Activated CD4-positive, alpha-beta memory T cell treated with anti-CD3 and anti-CD28 coated beads for 36 hours (primary cell): ENCODE data around the gene CFAP74. TPM values are rescaled to one million over a fixed set of nuclear protein-coding genes. Genes with fewer than 3 reads are reported as not detected.

Source experiments
- CTCF ChIA-PET: fragments of 350-600 bp; sonication (Branson Sonifier 250); formaldehyde crosslinking; loops from one replicate; lab custom pipeline; 2021; ENCODE audit warnings: antibody characterized with exemption, inconsistent platforms; lab: Charles Lee
- POLR2A ChIA-PET: fragments of 350-600 bp; sonication (Branson Sonifier 250); formaldehyde crosslinking; loops from one replicate; lab custom pipeline; 2021; ENCODE audit warnings: antibody characterized with exemption; lab: Charles Lee
- DNase-seq: peaks from one replicate; pipeline ENCODE4 v3.0.0-alpha.2; 2020
- H3K27ac Mint-ChIP-seq: one replicate; pipeline ENCODE4 v1.8.0; 2021; ENCODE audit warnings: mixed read lengths
- H3K27me3 Mint-ChIP-seq: one replicate; pipeline ENCODE4 v1.8.0; 2021; ENCODE audit warnings: mixed read lengths
- H3K36me3 Mint-ChIP-seq: one replicate; pipeline ENCODE4 v1.8.0; 2021; ENCODE audit warnings: mixed read lengths
- H3K4me1 Mint-ChIP-seq: one replicate; pipeline ENCODE4 v1.8.0; 2021; ENCODE audit warnings: low read depth, mixed read lengths
- H3K4me3 Mint-ChIP-seq: one replicate; pipeline ENCODE4 v1.8.0; 2021; ENCODE audit warnings: mild to moderate bottlenecking, mixed read lengths
- H3K9me3 Mint-ChIP-seq: one replicate; pipeline ENCODE4 v1.8.0; 2021; ENCODE audit warnings: mixed read lengths
- intact Hi-C: fragments of 100-400 bp; cut with micrococcal nuclease; formaldehyde crosslinking; loops from one replicate; pipeline ENCODE4 v1.15.1; 2023
- total RNA-seq, 2 experiments: library from RNA; stranded (reverse); gene quantifications; one replicate each; pipeline ENCODE4 v1.2.3, GENCODE V29; 2021

Gene CFAP74
- total RNA-seq, 2 experiments from 2014 or later, result not detected

- Mint-ChIP-seq H3K27ac (no peak overlapping the region), H3K4me1 (peaks cover 2% of the 10 kb centered on the region), H3K4me3 (no peak overlapping the region), H3K36me3 (no peaks in the 10 kb centered on the region), H3K9me3 (no peaks in the 10 kb centered on the region), H3K27me3 (peaks cover 1% of the 10 kb centered on the region)
- CTCF ChIA-PET, result interaction anchor here (1.1 kb wide), 1 partner anchor 129 kb away, joined by 3 read pairs; no protein-coding TSS in a partner anchor
- DNase-seq, result no peak
- POLR2A ChIA-PET, result no interaction called here
- intact Hi-C loops, result loop anchor here (10.0 kb wide), 2 partner anchors 379 to 499 kb away; partner anchors contain the start of gene PEX10
These were observed 87.4 kb downstream of the CFAP74 start for GRCh38 chr1:1915911-1916840.

GRCh38 chr1:1914971-1915692, 88.5 kb downstream of the CFAP74 start, which contains the start of gene CALML6:
TSS of gene CALML6 (plus strand) at chr1:1915260. CDS start at chr1:1915281, 21 bp downstream.
- ChIA-PET POLR2A (no interaction called here), CTCF (no interaction called here)
- intact Hi-C loops, result loop anchor here (10.0 kb wide), 2 partner anchors 380 to 500 kb away; partner anchors contain the start of gene PEX10
- no peak for DNase-seq
- Mint-ChIP-seq H3K9me3 (no peaks in the 10 kb centered on the region), H3K4me1 (peaks cover 4% of the 10 kb centered on the region), H3K4me3 (no peak within 1 kb of the TSS), H3K36me3 (no peaks in the 10 kb centered on the region), H3K27ac (no peak within 1 kb of the TSS), H3K27me3 (peaks cover 1% of the 10 kb centered on the region)

GRCh38 chr1:1914101-1914970, 89.2 kb downstream of the CFAP74 start:
- intact Hi-C loops, result loop anchor here (10.0 kb wide), 2 partner anchors 380 to 500 kb away; partner anchors contain the start of gene PEX10
- POLR2A ChIA-PET, result no interaction called here

GRCh38 chr1:1911350-1912041, 92.1 kb downstream of the CFAP74 start:
- H3K4me3 Mint-ChIP-seq, result no peak overlapping the region
- CTCF ChIA-PET, result no interaction called here
- no peaks in the 10 kb centered on the region for H3K36me3 Mint-ChIP-seq
- H3K9me3 Mint-ChIP-seq, result no peaks in the 10 kb centered on the region
- POLR2A ChIA-PET, result no interaction called here
- no peak for DNase-seq
- intact Hi-C loops, result loop anchor here (10.0 kb wide), 2 partner anchors 383 to 503 kb away; partner anchors contain the start of gene PEX10
- peaks cover 6% of the 10 kb centered on the region for H3K4me1 Mint-ChIP-seq
- H3K27me3 Mint-ChIP-seq, result peaks cover 1% of the 10 kb centered on the region
- no peak overlapping the region for H3K27ac Mint-ChIP-seq

More at GRCh38 chr1:1914101-1914970, 89.2 kb downstream of the CFAP74 start:
- no peak for DNase-seq
- H3K27ac Mint-ChIP-seq, result no peak overlapping the region
- H3K4me1 Mint-ChIP-seq, result peaks cover 6% of the 10 kb centered on the region
- peaks cover 1% of the 10 kb centered on the region for H3K27me3 Mint-ChIP-seq
- H3K36me3 Mint-ChIP-seq, result no peaks in the 10 kb centered on the region
- H3K4me3 Mint-ChIP-seq, result no peak overlapping the region
- CTCF ChIA-PET, result no interaction called here
- H3K9me3 Mint-ChIP-seq, result no peaks in the 10 kb centered on the region

- no peak overlapping the region for H3K27ac Mint-ChIP-seq
- POLR2A ChIA-PET, result no interaction called here
- no peak overlapping the region for H3K4me3 Mint-ChIP-seq
- no peaks in the 10 kb centered on the region for H3K36me3 Mint-ChIP-seq
- H3K4me1 Mint-ChIP-seq, result peaks cover 10% of the 10 kb centered on the region
- CTCF ChIA-PET, result no interaction called here
- H3K9me3 Mint-ChIP-seq, result no peaks in the 10 kb centered on the region
- intact Hi-C loops, result loop anchor here (10.0 kb wide), 2 partner anchors 384 to 504 kb away; partner anchors contain the start of gene PEX10
- no peak for DNase-seq
- peaks cover 1% of the 10 kb centered on the region for H3K27me3 Mint-ChIP-seq
These were observed 92.8 kb downstream of the CFAP74 start for GRCh38 chr1:1910651-1911331.

GRCh38 chr1:1910033-1910465, 93.5 kb downstream of the CFAP74 start:
- Mint-ChIP-seq H3K36me3 (no peaks in the 10 kb centered on the region), H3K27ac (peak overlapping the region; percentile 58), H3K9me3 (no peaks in the 10 kb centered on the region), H3K4me3 (peak overlapping the region; percentile 78), H3K4me1 (peaks cover 10% of the 10 kb centered on the region), H3K27me3 (peaks cover under 1% of the 10 kb centered on the region)
- DNase-seq, result no peak
- intact Hi-C loops, result loop anchor here (10.0 kb wide), 2 partner anchors 385 to 505 kb away; partner anchors contain the start of gene PEX10
- ChIA-PET CTCF (interaction anchor here (0.6 to 2.4 kb wide), 5 partner anchors 85 to 137 kb away, joined by 3 to 24 read pairs (median 4); no protein-coding TSS in a partner anchor), POLR2A (interaction anchor here (0.8 to 2.0 kb wide), 4 partner anchors 86 to 134 kb away, joined by 3 to 6 read pairs (median 4); no protein-coding TSS in a partner anchor)

GRCh38 chr1:1908506-1908791, 95.1 kb downstream of the CFAP74 start:
- Mint-ChIP-seq H3K27ac (peak overlapping the region; percentile 23), H3K4me1 (peaks cover 10% of the 10 kb centered on the region), H3K27me3 (no peaks in the 10 kb centered on the region), H3K4me3 (peak overlapping the region; percentile 65), H3K9me3 (no peaks in the 10 kb centered on the region), H3K36me3 (no peaks in the 10 kb centered on the region)
- DNase-seq, result no peak
- CTCF ChIA-PET, result interaction anchor here (0.6 to 4.3 kb wide), 22 partner anchors 9 to 446 kb away, joined by 3 to 39 read pairs (median 5); partner anchors contain the start of gene CDK11A
- intact Hi-C loops, result loop anchor here (2.0 kb wide), 2 partner anchors 18 to 130 kb away; partner anchors contain the start of genes GNB1 and NADK
- POLR2A ChIA-PET, result interaction anchor here (1.0 to 2.0 kb wide), 6 partner anchors 11 to 184 kb away, joined by 3 to 6 read pairs (median 5); partner anchors contain the start of gene CDK11A

GRCh38 chr1:1907098-1907736, 96.4 kb downstream of the CFAP74 start:
- Mint-ChIP-seq H3K9me3 (no peaks in the 10 kb centered on the region), H3K27me3 (no peaks in the 10 kb centered on the region), H3K36me3 (no peaks in the 10 kb centered on the region), H3K4me1 (peaks cover 10% of the 10 kb centered on the region), H3K4me3 (no peak overlapping the region), H3K27ac (no peak overlapping the region)
- CTCF ChIA-PET, result interaction anchor here (0.6 to 4.3 kb wide), 6 partner anchors 9 to 573 kb away, joined by 3 to 39 read pairs (median 10); partner anchors contain the start of gene NADK
- intact Hi-C loops, result no loop called here
- no peak for DNase-seq
- POLR2A ChIA-PET, result interaction anchor here (1.1 kb wide), 1 partner anchor 99 kb away, joined by 3 read pairs; no protein-coding TSS in a partner anchor

GRCh38 chr1:1906185-1907097, 97.1 kb downstream of the CFAP74 start:
- POLR2A ChIA-PET, result interaction anchor here (1.0 to 1.1 kb wide), 2 partner anchors 99 to 128 kb away, joined by 3 to 5 read pairs; no protein-coding TSS in a partner anchor
- no peaks in the 10 kb centered on the region for H3K27me3 Mint-ChIP-seq
- peak; percentile 82 for DNase-seq
- H3K9me3 Mint-ChIP-seq, result no peaks in the 10 kb centered on the region
- intact Hi-C loops, result no loop called here
- no peaks in the 10 kb centered on the region for H3K36me3 Mint-ChIP-seq
- peak overlapping the region; percentile 42 for H3K27ac Mint-ChIP-seq
- CTCF ChIA-PET, result interaction anchor here (0.6 to 4.3 kb wide), 40 partner anchors 8 to 291 kb away, joined by 3 to 39 read pairs (median 5); partner anchors contain the start of genes CDK11A, MIB2 and NADK
- H3K4me3 Mint-ChIP-seq, result peak overlapping the region; percentile 24
- H3K4me1 Mint-ChIP-seq, result peaks cover 10% of the 10 kb centered on the region
